ENCODE results near the gene RBPJ.

DNA sequence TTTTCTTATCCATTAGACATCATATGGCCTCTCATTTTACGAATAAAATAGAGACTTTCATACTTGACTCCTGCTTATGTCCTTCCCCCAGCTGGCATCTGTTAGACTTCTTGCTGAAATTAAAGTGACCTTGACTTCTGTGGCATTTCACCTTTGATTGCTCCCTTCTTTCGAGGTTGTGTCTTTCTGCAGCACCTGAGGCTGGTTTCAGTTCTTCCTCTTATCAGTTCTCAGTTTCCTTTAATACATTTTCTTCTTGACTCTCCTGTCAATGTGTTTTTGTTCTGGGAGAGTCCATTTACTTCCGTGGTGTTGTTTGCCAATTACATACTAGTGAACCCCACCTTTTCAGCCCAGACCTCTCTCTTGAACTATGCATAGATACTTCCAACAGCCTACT, 81.6 kb downstream of the RBPJ start:
- TF ChIP-seq, protein P1, sequence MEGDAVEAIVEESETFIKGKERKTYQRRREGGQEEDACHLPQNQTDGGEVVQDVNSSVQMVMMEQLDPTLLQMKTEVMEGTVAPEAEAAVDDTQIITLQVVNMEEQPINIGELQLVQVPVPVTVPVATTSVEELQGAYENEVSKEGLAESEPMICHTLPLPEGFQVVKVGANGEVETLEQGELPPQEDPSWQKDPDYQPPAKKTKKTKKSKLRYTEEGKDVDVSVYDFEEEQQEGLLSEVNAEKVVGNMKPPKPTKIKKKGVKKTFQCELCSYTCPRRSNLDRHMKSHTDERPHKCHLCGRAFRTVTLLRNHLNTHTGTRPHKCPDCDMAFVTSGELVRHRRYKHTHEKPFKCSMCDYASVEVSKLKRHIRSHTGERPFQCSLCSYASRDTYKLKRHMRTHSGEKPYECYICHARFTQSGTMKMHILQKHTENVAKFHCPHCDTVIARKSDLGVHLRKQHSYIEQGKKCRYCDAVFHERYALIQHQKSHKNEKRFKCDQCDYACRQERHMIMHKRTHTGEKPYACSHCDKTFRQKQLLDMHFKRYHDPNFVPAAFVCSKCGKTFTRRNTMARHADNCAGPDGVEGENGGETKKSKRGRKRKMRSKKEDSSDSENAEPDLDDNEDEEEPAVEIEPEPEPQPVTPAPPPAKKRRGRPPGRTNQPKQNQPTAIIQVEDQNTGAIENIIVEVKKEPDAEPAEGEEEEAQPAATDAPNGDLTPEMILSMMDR (IDR thresholded peaks at IDR 0.05), result no peak
- TF ChIP-seq EZH2 (IDR thresholded peaks at IDR 0.05), result no peak
